H9 (cell line): Measurements from ENCODE around the gene DUSP16. TPM values are rescaled to one million over a fixed set of nuclear protein-coding genes. Genes with fewer than 3 reads are reported as not detected.

Experiments
- DNase-seq: peaks from one replicate; pipeline ENCODE4 v3.0.0-alpha.2; 2017
- H2AFZ ChIP-seq: one replicate; pipeline ENCODE4 v1.6.1; 2013; ENCODE audit warnings: mild to moderate bottlenecking, low read length, control low read depth, moderate library complexity
- H2AK5ac ChIP-seq: 2 replicates; pipeline ENCODE4 v1.6.1; 2013; ENCODE audit warnings: low read length, control low read depth, mixed read lengths; ENCODE audit not compliant: insufficient read length
- H2BK120ac ChIP-seq: one replicate; pipeline ENCODE4 v1.6.1; 2013; ENCODE audit warnings: low read depth, mild to moderate bottlenecking, low read length, control low read depth, inconsistent platforms; ENCODE audit not compliant: poor library complexity, severe bottlenecking
- H2BK12ac ChIP-seq: 2 replicates; pipeline ENCODE4 v1.6.1; 2013; ENCODE audit warnings: low read length, control low read depth, mixed read lengths, low read depth; ENCODE audit not compliant: insufficient read length
- H2BK15ac ChIP-seq: 2 replicates; pipeline ENCODE4 v1.6.1; 2013; ENCODE audit warnings: low read depth, low read length, control low read depth
- H2BK20ac ChIP-seq: one replicate; pipeline ENCODE4 v1.6.1; 2013; ENCODE audit warnings: low read depth, mild to moderate bottlenecking, low read length, control low read depth, inconsistent platforms; ENCODE audit not compliant: poor library complexity, severe bottlenecking
- H2BK5ac ChIP-seq: 2 replicates; pipeline ENCODE4 v1.6.1; 2013; ENCODE audit warnings: low read length, control low read depth, mixed read lengths; ENCODE audit not compliant: insufficient read length
- H3K14ac ChIP-seq: 2 replicates; pipeline ENCODE4 v1.6.1; 2013; ENCODE audit warnings: low read length, control low read depth; ENCODE audit not compliant: insufficient read depth
- H3K18ac ChIP-seq: 2 replicates; pipeline ENCODE4 v1.6.1; 2013; ENCODE audit warnings: low read depth, mild to moderate bottlenecking, mixed read lengths, low read length, control low read depth; ENCODE audit not compliant: insufficient read length
- H3K23ac ChIP-seq: 2 replicates; pipeline ENCODE4 v1.6.1; 2013; ENCODE audit warnings: low read length, control low read depth, mixed read lengths, low read depth; ENCODE audit not compliant: insufficient read length
- H3K23me2 ChIP-seq: 2 replicates; pipeline ENCODE4 v1.6.1; 2013; ENCODE audit warnings: low read depth, mild to moderate bottlenecking, mixed read lengths, low read length, control low read depth; ENCODE audit not compliant: insufficient read length, poor library complexity, severe bottlenecking
- H3K27ac ChIP-seq: 2 replicates; pipeline ENCODE4 v1.5.1; 2013; ENCODE audit warnings: low read length, control low read depth, mixed read lengths, low read depth; ENCODE audit not compliant: insufficient read length
- H3K27me3 ChIP-seq: 2 replicates; pipeline ENCODE4 v1.6.1; 2013; ENCODE audit warnings: low read length, control low read depth, inconsistent platforms; ENCODE audit not compliant: insufficient read depth
- H3K4ac ChIP-seq: 2 replicates; pipeline ENCODE4 v1.6.1; 2013; ENCODE audit warnings: low read depth, mild to moderate bottlenecking, control low read depth, inconsistent platforms, low read length, moderate library complexity
- H3K4me1 ChIP-seq: 2 replicates; pipeline ENCODE4 v1.6.1; 2013; ENCODE audit warnings: low read length, control low read depth, inconsistent platforms; ENCODE audit not compliant: insufficient read depth
- H3K4me2 ChIP-seq: 2 replicates; pipeline ENCODE4 v1.6.1; 2013; ENCODE audit warnings: low read length, control low read depth, mixed read lengths; ENCODE audit not compliant: insufficient read length, insufficient read depth
- H3K56ac ChIP-seq: 2 replicates; pipeline ENCODE4 v1.6.1; 2013; ENCODE audit warnings: low read depth, mild to moderate bottlenecking, mixed read lengths, low read length, control low read depth; ENCODE audit not compliant: insufficient read length
- H3K79me1 ChIP-seq: 2 replicates; pipeline ENCODE4 v1.6.1; 2013; ENCODE audit warnings: low read depth, mild to moderate bottlenecking, moderate library complexity, low read length, control low read depth, inconsistent platforms; ENCODE audit not compliant: insufficient read depth, poor library complexity, severe bottlenecking
- H3K79me2 ChIP-seq: 2 replicates; pipeline ENCODE4 v1.6.1; 2013; ENCODE audit warnings: low read length, control low read depth, inconsistent platforms; ENCODE audit not compliant: insufficient read depth
- H3K9ac ChIP-seq: 2 replicates; pipeline ENCODE4 v1.6.1; 2013; ENCODE audit warnings: low read length, control low read depth, mixed read lengths; ENCODE audit not compliant: insufficient read length; ENCODE audit errors: extremely low read depth
- H3K9me3 ChIP-seq: one replicate; pipeline ENCODE4 v1.6.1; 2013; ENCODE audit warnings: low read depth, low read length, inconsistent platforms; ENCODE audit not compliant: control insufficient read depth
- H3T11ph ChIP-seq: one replicate; pipeline ENCODE4 v1.6.1; 2013; ENCODE audit warnings: mild to moderate bottlenecking, low read length, control low read depth, inconsistent platforms
- H4K20me1 ChIP-seq: one replicate; pipeline ENCODE4 v1.6.1; 2013; ENCODE audit not compliant: control insufficient read depth, insufficient read length, insufficient read depth
- H4K5ac ChIP-seq: 2 replicates; pipeline ENCODE4 v1.6.1; 2013; ENCODE audit warnings: low read depth, mild to moderate bottlenecking, mixed read lengths, low read length, control low read depth; ENCODE audit not compliant: insufficient read length
- H4K8ac ChIP-seq: replicated peaks from 2 replicates; pipeline ENCODE4 v1.6.1; 2013; ENCODE audit warnings: low read length, control low read depth, mixed read lengths, low read depth; ENCODE audit not compliant: insufficient read length
- H4K91ac ChIP-seq: 2 replicates; pipeline ENCODE4 v1.6.1; 2013; ENCODE audit warnings: low read depth, mild to moderate bottlenecking, moderate library complexity, mixed read lengths, low read length, control low read depth; ENCODE audit not compliant: insufficient read length
- H3K27ac Mint-ChIP-seq, 3 experiments: 2 replicates in 2 of 3; 3 replicates in 1 of 3; pipeline ENCODE4 v1.8.0; 2020 to 2021; ENCODE audit warnings: mixed read lengths in 3 of 3, mild to moderate bottlenecking in 1 of 3, moderate library complexity in 1 of 3
- H3K27me3 Mint-ChIP-seq: 2 replicates; pipeline ENCODE4 v1.8.0; 2021; ENCODE audit warnings: low read depth, mild to moderate bottlenecking, moderate library complexity, mixed read lengths
- H3K36me3 Mint-ChIP-seq, 3 experiments: 2 replicates in 2 of 3; 3 replicates in 1 of 3; pipeline ENCODE4 v1.8.0; 2020 to 2021; ENCODE audit warnings: low read depth in 3 of 3, mixed read lengths in 3 of 3; ENCODE audit not compliant: insufficient read depth in 1 of 3
- H3K4me1 Mint-ChIP-seq, 2 experiments: 2 replicates each; pipeline ENCODE4 v1.8.0; 2020; ENCODE audit warnings: mixed read lengths in 2 of 2
- H3K4me3 Mint-ChIP-seq, 2 experiments: 2 replicates in 1 of 2; 3 replicates in 1 of 2; pipeline ENCODE4 v1.8.0; 2020 to 2021; ENCODE audit warnings: mild to moderate bottlenecking in 2 of 2, mixed read lengths in 2 of 2, moderate library complexity in 1 of 2
- H3K9me3 Mint-ChIP-seq, 2 experiments: 2 replicates in 1 of 2; 3 replicates in 1 of 2; pipeline ENCODE4 v1.8.0; 2020; ENCODE audit warnings: mild to moderate bottlenecking in 2 of 2, mixed read lengths in 2 of 2, moderate library complexity in 1 of 2
- WGBS: extraction: QIAGEN DNeasy Blood & Tissue Kit; methylation state at CpG from one replicate; pipeline ENCODE4 v1.1.7; 2013; ENCODE audit warnings: missing lambda C conversion rate, low lambda C conversion rate, mixed read lengths; ENCODE audit not compliant: insufficient read length; ENCODE audit errors: extremely low coverage; 5-methylcytosine and 5-hydroxymethylcytosine counted together
- total RNA-seq: library from RNA; stranded (reverse); gene quantifications from 2 replicates; pipeline ENCODE4 v1.2.1, GENCODE V29; 2021
- TF ChIP-seq, protein P1 (sequence below): fragments of 200-600 bp; sonication (generic); conservative IDR thresholded peaks from 3 replicates; pipeline ENCODE4 v1.8.0; 2021; ENCODE audit warnings: antibody characterized with exemption, mild to moderate bottlenecking

The DUSP16 gene
- total RNA-seq, 1 experiment from 2014 or later, result 64.0 TPM

DNA sequence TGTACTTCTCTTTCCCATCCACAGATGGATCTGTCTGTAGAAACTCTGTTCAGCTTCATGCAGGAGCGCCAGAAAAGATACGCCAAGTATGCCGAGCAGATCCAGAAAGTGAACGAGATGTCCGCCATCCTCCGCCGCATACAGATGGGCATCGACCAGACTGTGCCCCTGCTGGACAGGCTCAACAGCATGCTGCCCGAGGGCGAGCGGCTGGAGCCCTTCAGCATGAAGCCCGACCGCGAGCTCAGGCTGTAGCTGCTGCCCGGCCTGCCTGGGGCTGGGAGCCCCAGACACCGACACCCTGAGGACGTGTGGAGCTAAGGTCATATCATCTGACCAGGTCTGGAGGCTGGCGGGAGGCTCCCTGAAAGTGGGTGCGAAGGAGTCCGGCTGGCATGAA is 97.1 kb downstream of the DUSP16 start:
- H4K8ac ChIP-seq, result no peak overlapping the region
- no peak overlapping the region for H2BK120ac ChIP-seq
- peaks cover 7 to 10% of the 10 kb centered on the region in 2 experiments for H3K4me1 Mint-ChIP-seq
- H3K9me3 Mint-ChIP-seq, result peaks cover 9 to 11% of the 10 kb centered on the region in 2 experiments
- H3K79me1 ChIP-seq, result no peaks in the 10 kb centered on the region
- H3T11ph ChIP-seq, result no peak overlapping the region
- H4K20me1 ChIP-seq, result no peaks in the 10 kb centered on the region
- H3K23me2 ChIP-seq, result no peaks in the 10 kb centered on the region
- H3K4me2 ChIP-seq, result no peak overlapping the region
- no peak overlapping the region for H3K23ac ChIP-seq
- DNase-seq, result no peak
- H2BK20ac ChIP-seq, result no peak overlapping the region
- no peak overlapping the region for H3K18ac ChIP-seq
- no peaks in the 10 kb centered on the region for H3K9me3 ChIP-seq
- TF ChIP-seq, protein P1, sequence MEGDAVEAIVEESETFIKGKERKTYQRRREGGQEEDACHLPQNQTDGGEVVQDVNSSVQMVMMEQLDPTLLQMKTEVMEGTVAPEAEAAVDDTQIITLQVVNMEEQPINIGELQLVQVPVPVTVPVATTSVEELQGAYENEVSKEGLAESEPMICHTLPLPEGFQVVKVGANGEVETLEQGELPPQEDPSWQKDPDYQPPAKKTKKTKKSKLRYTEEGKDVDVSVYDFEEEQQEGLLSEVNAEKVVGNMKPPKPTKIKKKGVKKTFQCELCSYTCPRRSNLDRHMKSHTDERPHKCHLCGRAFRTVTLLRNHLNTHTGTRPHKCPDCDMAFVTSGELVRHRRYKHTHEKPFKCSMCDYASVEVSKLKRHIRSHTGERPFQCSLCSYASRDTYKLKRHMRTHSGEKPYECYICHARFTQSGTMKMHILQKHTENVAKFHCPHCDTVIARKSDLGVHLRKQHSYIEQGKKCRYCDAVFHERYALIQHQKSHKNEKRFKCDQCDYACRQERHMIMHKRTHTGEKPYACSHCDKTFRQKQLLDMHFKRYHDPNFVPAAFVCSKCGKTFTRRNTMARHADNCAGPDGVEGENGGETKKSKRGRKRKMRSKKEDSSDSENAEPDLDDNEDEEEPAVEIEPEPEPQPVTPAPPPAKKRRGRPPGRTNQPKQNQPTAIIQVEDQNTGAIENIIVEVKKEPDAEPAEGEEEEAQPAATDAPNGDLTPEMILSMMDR, result no peak
- H3K79me2 ChIP-seq, result no peaks in the 10 kb centered on the region
- H4K5ac ChIP-seq, result no peak overlapping the region
- H3K27me3 ChIP-seq, result no peaks in the 10 kb centered on the region
- no peak overlapping the region for H3K4me3 Mint-ChIP-seq
- H4K91ac ChIP-seq, result no peak overlapping the region
- no peak overlapping the region for H2BK12ac ChIP-seq
- no CpG with 5 or more reads among the region's 20 CpGs for WGBS
- H3K27ac Mint-ChIP-seq, result peak overlapping the region in 1 of 3 experiments; percentile 22; a peak in 1 of 7 replicates
- no peak overlapping the region for H2AFZ ChIP-seq
- H3K4ac ChIP-seq, result no peak overlapping the region
- H3K14ac ChIP-seq, result no peak overlapping the region; the same call in 1 of the 2 replicates
- H3K9ac ChIP-seq, result no peak overlapping the region
- no peak overlapping the region for H2BK15ac ChIP-seq
- H2BK5ac ChIP-seq, result no peak overlapping the region
- no peak overlapping the region for H3K56ac ChIP-seq
- H3K27ac ChIP-seq, result no peak overlapping the region
- no peak overlapping the region for H2AK5ac ChIP-seq
- peaks cover 4% of the 10 kb centered on the region; the same call in 1 of the 2 replicates for H3K4me1 ChIP-seq
- H3K36me3 Mint-ChIP-seq, result peaks cover 12 to 22% (median 16%) of the 10 kb centered on the region in 3 experiments
- H3K27me3 Mint-ChIP-seq, result no peaks in the 10 kb centered on the region
